Activated effector memory CD4-positive, alpha-beta T cell treated with Interleukin-2 at 50 U/mL for 16 hours (primary cell): ENCODE measurements around the gene SYT7.
"Not testable (repeated sequence)": the region's sequence is repeated elsewhere in the genome, so short reads cannot be mapped to it uniquely, and the experiment has no call there.

Experiments used
- DNase-seq: peaks from one replicate; pipeline ENCODE4 v3.0.0-alpha.2; 2020

The SYT7 gene, protein sequence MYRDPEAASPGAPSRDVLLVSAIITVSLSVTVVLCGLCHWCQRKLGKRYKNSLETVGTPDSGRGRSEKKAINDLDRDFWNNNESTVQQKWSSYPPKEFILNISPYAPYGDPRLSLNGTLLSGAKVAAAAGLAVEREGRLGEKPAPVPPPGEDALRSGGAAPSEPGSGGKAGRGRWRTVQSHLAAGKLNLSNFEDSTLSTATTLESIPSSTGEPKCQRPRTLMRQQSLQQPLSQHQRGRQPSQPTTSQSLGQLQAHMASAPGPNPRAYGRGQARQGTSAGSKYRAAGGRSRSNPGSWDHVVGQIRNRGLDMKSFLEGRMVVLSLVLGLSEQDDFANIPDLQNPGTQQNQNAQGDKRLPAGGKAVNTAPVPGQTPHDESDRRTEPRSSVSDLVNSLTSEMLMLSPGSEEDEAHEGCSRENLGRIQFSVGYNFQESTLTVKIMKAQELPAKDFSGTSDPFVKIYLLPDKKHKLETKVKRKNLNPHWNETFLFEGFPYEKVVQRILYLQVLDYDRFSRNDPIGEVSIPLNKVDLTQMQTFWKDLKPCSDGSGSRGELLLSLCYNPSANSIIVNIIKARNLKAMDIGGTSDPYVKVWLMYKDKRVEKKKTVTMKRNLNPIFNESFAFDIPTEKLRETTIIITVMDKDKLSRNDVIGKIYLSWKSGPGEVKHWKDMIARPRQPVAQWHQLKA

DNA sequence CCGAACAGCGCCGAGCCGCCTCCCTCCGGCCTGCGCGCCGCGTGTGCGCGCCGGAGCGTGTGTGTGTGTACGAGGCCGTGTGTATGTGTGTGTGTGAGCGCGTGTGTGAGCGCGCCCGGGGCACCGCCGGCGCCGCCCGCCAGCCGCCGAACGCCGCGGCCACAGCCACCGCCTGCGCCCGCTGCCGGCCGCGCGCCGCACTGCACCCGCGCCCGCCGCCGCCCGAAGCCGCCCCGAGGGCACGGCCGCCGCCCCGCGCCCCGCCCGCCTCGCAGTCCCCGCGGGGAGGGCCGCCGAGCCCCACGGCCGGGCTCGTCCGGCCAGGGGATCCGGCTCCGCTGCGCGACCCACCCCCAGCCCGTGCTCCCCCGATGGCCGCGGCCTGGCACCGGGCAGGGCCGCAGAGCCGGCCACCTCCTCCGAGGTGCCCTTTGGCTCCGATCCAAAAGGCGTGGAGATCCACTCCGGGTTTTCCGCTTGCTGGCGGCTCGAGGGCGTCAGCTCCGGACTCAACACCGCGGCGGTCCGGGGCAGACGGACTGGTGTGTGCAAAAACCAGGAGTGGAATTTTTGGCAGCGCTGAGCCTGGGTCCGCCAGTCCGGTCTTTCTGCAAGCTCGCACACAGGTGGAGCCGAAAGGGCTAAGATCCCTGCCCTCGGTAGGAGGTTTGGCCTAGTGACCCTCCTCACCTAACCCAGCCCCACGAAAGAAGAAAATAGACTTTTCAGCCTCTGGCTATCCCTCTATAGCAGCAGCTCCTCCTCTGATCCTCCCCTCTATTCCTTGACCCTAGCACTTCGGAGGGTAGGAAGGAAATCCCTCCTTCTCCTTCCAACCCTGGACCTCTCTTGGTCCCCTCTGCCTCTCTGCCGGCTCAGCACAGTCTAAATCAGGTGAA is at the start of gene SYT7:
TSS of gene SYT7 (minus strand) at position 47 of the 899 bp plus-strand sequence. CDS start 256 bp downstream, outside the sequence.
- DNase-seq = peak; percentile 91

DNA sequence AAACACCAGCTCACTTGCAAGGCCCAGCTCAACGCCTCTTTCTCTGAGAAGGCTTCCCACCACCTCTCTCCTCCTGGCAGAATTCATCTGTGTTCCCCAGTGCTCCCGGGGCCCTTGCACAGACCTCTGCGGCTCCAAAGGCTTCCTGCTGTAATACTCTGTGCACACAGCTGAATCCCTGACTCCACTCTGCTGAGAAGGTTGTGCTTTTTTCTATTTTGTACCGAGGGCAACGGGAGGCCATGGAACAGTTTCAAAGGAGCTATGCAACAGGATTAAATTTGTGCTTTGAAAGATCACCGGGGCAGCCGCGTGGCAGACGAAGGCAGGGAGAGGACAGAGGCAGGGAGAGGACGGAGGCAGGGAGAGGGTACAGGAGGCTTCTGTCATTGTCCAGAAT is 49.2 kb upstream of the SYT7 start:
- no peak for DNase-seq

DNA sequence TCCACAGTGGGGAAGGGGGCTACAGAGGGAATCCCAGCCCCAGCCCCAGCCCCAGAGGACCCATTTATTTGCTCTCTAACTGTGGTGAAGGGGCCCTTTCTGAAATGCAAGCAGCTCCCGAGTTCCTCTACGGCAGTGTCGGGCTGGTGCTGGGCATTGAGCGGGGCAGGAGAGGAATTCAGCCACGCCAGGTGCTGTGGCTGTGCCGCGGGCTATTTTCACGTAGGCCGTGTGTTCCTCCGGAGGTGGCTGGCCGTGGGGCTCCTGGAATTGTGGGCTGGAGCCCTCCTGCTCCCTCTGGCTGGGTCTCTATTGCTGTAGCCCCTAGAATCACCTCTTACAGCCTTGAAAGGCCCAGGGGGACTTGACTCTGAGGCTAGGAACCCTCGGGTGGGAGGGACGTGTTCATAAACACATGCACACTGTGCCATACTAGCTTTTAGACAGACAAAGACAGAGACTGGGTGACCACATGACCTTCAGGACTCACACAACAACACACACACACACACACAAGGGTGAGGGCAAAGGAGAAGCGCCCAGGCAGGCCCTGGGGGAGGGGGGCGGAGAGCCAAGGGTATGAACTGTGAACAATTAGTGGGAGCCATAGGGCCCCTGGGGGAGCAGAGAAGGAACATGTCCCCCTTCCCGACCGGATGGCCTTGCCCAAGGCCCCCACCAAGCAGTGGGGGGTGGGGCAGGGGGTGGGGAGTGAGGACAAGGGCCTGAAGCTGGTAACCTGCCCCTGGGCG is 48.4 kb upstream of the SYT7 start:
- no peak for DNase-seq

DNA sequence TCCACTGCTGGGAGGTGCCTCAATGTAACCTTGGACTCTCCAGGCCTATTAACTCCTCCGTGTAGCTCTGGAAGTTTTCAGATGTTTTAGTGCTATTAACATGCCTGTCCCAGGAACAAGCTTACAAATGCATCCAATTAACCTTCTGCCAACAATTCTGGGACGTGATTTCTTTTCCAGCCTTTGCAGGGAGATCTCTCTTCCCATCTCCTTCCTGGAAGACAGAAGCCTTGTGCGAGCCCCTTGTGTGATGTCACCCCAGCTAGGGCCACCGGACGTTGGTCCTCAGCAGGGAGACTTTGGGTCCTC is 47.7 kb upstream of the SYT7 start:
- DNase-seq = no peak

DNA sequence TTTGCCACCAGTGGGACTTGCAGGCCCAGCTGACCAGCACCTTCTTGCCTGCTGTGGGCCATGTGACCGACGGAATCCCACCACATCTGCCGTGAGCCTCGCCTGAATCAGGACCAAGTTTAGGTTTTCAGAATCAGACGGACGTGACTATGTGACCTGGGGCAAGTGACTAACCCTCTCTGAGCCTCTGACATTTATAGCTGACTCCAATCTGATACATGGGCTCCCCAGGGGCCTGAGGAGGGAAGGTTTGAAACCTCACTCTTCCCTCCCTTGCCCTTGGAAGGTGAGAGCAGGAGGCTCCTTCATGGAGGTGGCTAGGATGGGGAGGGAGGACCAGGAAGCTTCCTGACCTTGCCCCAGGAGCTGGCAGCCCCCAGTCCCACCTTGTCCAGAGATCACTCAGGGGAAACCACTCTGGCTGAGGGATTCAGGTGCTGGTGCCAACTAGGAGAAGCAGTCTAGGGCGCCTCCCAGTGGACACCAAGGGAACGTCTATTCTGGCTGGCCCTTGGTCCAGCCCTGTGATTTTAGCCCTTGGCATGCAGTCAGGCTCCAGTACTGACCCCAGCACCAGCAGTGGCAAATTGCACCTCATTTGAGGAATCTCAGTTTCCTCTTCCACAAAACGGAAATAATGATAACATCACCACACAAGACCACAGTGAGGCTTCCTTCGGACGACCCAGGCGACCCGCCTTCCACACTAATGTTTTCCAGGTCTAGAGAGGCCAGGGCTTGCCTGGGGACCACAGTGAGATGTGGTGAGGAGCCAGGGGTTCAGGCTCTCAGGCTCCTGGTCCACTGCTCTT is 47.2 kb upstream of the SYT7 start:
- no peak for DNase-seq

DNA sequence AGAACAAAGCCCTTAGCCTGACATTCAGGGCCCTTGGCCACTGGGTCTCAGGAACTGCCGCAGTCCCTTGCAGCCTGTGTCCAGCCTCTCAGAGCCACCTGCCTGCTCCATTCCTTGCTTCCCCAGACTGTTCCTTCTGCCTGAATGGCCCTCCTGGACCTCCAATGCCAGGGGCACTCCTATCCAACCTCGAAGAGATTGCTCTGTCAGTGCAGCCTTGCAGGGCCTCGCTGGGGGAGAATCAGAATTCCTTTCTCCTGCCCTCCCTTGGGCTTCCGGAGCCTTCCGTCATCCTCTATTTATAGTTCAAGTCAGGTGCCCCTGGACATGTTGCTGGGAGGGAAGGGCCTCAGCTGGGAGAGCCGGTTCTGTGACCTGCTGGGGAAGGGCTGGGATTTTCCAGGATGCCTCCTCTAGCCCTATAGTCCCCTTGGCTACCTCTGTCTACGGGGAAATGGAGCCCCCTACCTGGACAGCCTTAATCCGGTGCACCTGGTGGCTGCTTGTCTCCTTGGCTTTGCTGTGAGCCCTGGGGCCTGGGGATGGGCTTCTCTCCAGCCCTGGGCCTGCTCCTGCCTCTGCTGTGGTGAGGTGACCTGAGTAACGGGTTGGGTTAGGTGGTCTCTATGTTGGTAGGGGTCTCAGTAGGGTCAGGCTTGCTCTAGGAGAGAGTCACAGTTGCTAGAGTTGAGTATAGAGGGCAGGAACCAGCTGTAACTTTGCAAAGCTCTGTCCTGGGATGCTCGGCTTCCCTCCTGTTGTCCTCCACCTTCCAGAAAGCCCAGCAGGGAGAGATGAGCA is 45.9 kb upstream of the SYT7 start:
- DNase-seq = no peak

DNA sequence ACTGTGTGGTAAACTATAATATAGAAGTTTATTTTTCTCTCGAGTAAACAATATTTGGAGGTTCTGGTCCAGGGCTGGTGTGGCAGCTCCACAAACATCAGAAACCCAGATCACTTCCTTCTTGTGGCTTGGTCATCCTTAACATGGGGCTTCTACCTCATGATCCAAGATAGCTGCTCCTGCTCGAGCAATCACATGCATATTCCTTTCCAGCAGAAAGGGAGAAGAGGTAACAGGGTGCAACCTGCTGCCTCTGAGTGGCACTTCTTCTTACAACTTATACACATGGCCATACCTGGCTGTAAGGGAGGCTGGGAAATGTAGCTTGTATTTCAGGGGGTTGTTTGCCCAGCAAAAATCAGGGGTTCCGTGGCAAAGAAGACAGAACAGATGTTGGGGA is 44.6 kb upstream of the SYT7 start:
- no peak for DNase-seq

DNA sequence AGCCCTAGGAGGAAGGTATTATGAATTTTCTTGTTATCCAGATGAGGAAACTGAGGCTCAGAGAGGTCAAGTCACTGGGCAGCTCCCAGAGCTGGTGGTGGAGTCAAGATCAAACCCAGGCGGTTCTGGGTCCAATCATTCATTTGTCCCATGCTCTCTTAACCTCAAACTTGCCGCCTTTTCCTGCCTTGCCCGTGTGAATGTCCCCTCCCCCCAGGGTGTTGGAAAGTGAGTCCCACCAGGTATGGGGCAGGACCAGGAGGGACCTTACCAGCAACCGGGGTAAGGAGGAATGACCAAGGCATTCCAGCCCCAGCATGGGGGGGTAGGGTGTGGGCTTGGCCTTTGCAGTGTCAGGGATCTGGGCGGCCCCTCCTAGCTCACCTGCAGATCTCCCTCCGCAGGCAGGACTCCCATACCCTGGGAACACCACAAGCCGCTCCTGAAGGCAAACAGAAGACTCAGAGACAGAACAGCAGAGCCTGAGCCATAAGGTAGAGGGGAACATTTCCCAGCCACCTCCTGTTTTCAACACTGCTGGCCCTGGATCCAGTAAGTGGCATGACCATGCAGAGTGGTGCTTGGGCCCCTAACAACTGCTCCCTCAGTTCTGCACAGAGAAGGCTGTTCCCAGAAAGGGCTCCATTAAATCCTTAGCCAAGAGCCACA is 41.2 kb upstream of the SYT7 start:
- DNase-seq = no peak

DNA sequence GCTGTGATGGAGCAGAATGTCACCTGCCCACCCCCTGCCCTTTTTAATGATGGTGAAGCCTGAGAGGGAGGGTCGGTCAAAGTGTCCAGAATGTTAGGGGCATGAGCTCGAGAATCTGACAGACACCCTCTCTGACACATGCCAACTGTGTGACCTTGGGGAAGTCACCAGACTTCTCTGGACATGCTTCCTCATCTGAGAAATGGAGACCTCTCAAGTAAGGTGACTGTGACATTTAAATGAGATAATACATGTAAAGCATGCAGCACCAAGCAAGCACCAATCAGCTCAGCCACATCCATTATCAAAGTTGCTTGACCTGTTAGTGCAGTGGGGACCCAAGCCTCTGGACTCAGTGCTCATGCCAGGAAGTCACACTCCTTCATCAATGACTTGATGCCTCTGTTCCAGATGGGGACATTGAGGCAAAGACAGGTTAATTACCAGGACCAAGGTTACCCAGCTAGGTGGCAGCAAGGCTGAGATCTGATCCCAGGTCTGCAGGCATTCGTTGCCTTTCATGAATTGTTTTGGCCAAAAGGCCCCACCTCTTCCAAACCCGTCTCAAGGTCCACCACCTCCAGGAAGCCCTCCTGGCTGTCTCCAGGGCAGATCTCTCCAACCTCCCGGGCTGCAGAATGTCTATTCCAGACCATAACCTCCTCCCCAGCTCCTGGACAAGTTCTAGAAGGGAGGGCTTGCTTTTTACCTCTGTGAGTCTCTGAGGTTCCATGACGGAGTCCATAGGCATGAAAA is 38.8 kb upstream of the SYT7 start:
- no peak for DNase-seq

DNA sequence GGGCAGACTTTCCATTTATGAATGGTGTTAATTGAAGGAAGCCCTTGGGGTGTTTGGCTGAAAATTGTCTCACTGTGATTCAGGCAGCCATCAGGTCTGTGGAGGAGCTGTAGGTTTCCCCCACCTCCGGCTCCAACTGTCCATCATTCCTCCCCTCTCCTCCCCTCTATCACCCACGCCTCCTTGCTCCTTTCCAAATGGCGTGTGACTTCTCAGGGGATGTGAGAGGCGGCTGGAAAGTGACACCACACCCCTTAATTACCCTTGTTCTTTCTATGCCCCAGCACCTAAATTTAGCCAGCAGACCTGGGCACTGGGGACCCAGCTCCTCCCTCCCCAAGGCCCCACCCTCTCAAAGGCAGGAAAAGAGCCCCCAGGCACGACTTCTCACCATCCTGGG is 38.1 kb upstream of the SYT7 start:
- no peak for DNase-seq

DNA sequence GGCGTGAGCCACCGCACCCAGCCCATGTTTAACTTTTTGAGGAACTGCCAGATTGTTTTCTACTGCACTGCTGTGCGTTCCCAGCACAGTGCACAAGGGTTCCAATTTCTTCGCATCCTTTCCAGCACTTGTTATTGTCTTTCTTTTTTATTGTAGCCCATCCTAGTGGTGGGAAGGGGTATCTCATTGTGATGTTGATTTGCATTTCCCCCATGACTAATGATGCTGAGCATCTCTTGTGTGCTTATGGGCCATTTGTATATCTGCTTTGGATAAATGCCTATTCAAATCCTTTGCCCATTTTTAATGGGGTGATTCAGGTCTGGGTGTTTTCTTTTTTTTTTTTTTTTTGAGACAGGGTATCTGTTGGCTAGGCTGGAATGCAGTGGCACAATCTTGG is 36.6 kb upstream of the SYT7 start:
- no peak for DNase-seq

DNA sequence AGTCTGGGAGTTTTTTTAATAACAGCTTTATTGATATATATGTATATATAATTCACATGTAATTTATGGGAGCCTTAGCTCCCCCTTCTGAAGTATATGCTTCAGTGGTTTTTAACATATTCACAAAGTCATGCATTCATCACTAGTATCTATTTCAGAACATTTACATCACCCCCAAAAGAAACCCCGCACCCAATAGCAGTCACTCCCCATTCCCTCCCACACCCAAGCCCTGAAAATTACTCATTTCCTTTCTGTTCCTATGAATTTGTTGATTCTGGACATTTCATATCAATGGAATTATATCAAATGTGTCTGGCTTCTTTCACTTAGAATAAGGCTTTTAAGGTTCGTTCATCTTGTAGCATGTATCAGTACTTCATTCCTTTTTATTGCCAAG is 35.6 kb upstream of the SYT7 start:
- no peak for DNase-seq

DNA sequence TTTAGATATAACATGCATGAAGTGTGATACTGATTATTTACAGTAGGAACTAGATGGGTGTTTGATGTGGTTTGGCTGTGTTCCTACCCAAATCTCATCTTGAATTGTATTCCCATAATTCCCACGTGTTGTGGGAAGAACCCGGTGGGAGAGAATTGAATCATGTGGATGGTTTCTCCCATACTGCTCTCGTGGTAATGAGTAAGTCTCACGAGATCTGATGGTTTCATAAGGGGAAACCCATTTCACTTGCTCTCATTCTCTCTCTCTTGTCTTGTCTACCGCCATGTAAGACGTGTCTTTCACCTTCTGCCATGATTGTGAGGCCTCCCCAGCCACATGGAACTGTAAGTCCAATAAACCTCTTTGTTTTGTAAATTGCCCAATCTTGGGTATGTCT is 33.9 kb upstream of the SYT7 start:
- DNase-seq = not testable (repeated sequence)

DNA sequence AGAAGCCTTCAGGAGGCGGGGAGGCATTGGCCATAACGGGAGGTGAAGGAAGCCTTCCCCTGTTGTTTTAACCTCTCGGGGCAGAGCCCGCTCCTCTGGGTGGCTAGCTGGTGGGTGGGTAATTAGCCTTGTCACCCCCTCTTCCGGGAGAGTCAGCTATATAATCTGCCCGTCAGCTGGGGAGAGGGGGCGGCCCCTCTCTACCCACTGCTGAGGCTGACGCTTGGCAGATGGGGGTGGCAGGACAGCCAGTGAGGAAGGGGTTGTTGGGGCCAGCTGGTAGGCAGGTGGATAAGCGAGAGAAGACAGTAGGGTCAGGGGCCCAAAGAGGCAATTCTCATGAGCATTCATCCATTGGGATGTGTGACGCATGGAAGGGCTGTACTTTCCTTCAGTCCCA is 33.0 kb upstream of the SYT7 start:
- no peak for DNase-seq

DNA sequence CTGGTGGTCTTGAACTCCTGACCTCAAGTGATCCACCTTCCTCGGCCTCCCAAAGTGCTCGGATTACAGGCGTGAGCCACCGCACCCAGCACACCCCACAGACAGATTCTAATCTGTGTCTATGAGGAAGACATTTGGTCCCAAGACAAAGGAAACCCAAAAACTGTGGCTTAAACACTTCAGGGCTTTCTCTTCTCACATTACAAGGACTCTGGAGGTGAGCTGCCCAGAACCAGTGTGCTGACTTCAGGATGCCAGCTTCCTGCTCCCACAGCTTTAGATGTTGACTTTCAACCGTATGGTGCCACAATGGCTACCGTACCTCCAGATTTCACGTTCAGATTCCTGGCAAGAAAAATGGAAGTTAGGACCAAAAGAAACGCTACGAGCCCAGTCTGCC is 32.2 kb upstream of the SYT7 start:
- DNase-seq = no peak

DNA sequence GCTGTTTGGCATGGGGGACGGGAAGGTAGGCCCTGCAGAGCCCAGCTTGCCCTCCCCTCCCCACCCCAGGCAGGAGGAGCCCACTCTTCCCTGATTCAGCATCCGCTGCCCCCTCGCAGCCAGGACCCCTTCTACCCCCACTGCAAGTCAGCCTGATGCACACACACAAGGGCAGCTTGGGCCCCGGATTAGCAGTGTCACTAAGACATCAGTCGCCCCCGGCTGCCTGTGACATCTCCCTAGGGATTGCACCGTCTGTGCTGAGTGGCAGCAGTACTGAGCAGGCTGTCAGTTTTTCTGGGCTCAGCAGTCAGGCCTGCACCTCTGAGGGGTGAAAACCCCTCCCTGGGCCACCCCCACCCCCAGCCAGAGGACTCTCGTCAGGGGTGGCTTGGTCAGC is 30.4 kb upstream of the SYT7 start:
- no peak for DNase-seq

DNA sequence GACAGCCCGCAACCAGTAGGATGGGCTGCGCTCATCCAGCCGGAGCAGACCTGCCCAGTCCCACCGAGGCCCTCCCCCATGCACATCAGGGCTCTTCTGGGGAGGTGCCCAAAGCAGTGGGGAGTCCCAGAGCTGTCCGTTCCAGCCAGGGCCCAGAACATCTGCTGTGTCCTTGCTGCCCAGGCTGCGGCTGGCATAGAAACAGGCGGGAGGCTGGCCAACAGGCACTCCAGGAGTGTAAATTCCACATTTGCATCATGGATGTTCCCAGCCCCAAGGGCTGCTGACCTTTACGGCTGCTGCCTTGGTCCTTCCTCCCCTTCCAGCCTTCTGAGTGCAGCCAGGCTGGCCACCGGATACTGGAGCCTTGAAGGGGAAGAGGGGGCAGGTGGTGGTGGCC is 30.0 kb upstream of the SYT7 start:
- DNase-seq = no peak

DNA sequence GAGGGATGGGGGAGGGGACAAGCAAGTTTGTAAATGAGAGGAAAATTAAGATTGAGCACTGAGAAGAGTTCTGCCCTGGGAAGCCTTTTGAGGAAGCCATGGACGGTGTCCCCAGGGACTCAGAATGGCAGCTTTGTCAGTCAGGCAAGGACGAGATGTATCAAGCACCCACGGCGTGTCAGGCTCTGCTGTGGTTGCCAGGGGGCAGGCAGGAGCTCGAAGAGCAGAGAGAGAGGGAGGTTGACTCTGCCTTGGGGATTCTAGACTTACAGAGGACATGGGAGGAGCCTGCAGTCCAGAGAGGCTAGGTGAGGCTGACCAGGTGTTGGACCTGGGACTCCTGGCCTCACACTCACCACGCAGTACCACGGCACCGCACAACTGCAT is 29.1 kb upstream of the SYT7 start:
- no peak for DNase-seq

DNA sequence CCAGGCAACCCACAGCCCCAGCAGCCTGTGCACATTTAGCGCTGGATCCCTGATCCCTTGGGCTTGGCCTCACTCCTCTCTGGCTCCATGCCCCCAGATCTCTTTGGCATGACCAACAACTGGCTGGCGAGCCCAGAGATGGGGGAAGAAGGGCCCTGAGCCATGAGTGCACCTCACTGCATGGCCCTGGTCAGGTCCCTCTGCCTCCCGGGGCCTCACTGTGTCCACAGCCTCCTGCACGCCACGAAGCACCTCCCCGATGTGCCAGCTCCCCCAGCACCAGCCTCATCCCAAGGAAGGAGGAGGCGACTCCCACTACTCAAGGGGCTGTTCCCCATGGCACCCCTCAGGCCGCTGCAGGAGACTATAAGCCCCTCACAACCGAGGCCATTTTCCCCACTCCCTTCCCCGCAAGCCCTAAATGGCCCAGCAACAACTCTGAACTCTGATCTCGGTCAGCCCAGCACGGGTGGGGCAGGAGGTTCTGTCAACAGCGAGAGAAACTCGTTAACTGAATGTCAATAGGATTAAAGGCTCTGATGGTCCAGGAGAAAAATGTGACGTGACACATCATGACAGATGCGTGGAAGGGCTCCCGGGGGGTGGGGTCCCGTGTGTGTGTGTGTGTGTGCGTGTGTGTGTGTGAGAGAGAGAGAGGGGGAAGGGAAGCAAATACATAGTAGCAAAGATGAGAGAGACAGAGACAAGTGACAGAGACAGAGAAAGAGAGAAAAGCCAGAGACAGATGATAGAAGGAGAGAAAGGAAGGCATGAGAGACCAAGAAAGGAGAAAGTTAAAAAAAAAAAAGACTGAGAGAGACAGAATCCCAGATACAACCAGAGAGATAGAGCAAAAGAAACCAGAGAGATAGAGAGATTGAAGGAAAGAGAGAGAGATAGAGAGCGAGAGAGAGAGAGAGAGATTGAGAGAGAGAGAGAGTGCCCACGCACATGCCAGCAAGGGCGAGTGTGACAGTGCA is 28.4 kb upstream of the SYT7 start:
- DNase-seq = no peak
